ENCODE data around the gene RNASEH2B.

The RNASEH2B gene

DNA sequence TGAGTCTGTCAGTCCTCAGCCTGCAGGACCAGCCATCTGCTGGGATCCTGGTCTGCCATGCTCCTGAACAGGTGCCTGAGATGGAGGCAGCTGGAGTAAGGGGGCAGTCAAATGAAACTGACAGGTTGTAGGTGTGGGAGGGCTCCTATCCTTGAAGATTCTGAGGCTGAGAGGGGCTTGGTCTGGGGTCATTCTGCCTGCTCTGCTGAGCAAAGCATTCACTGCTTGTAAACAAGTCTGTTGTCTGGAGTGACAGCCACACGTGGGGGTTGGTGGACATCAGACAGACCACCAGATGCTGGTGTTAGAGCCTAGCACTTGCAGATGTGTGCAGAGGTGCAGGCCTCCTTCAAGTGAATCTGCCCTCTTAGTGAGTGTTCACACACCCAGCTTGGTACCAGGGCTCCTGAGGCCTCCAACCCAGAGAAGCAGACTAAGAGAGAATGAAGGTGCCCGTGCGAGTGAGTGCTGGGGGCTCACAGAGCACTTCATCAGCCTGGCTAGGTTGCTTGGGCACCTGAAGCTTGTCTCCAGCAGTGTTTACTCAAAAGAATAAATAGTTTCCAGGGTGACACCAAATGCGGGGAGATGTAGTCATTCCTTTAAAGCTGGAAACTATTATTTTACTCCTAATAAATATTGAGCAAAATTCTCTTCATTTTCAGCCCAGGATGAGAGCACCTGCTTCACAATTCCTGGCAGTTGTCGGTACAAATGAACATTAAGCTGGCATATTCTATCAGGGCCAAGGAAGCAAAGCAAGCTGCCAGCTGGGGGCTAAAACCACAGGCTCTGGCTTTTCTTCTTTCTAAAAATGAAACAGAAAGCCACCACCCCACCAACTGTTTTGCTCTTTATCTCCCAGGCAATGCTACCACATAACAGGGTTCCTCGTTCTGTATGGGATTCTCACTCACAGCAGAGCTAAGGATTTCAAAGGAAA is 82.3 kb downstream of the RNASEH2B start:
- in situ Hi-C loops (cut with MboI; ENCODE audit: low sequenced_read_pairs), result no loop called here

DNA sequence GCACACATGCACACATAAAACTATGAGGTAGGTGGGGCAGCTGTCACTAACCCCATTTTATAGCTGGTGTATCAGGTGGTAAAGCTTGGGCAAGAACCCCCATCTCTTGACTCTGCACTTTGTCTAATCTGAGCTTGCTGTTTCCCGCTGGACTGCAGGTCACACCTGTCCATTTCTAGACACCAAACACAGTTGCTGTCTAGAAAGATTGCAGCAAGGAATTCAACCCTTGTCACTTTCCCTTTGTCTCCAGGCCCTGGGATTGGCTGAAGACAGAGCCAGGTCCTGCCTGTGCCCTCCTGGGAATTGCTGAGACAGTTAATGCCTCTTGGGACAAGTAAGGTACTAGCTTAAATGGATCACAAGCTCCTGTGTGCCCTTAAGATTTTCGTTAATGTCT is 83.8 kb downstream of the RNASEH2B start:
- in situ Hi-C loops (cut with MboI; ENCODE audit: low sequenced_read_pairs), result no loop called here

DNA sequence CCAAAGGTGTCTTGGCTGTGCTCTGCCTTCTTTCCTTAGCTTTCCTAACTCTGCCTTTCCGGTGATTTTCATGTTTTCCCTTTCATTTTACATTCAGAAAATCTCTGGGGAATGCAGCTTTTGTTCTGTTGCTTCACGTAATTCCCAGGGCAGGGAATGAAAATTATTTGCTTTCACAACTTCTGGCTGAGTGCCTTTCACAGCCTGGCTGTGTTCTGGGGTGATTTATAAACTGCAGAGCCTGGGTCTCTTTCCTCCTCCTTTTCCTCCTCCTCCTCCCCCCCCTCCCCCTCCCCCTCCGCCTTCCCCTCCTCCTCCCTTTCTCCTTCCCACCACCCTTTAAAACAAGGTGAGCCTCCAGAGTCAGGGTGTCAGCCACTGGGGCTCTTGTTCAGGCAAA is 84.3 kb downstream of the RNASEH2B start:
- in situ Hi-C loops (cut with MboI; ENCODE audit: low sequenced_read_pairs), result no loop called here

DNA sequence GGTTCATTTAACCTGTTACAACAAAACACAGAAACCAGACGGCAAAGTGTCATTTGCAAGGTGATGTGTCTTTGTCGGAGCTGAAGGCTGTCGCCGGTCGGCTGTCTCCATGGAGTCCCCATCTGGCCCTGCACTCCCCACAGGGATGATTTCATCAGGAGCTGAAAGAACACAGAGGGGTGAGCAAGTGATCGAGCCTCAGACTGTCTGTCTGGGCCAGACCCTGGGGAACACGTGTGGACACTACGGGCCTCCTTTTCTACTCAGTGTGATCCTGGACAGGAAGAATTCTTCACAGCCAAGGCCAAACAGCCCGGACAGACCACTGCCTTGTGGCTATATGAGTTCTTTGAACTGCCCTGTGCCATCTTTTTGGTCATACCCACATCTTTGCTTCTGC is 85.1 kb downstream of the RNASEH2B start:
- in situ Hi-C loops (cut with MboI; ENCODE audit: low sequenced_read_pairs), result no loop called here

DNA sequence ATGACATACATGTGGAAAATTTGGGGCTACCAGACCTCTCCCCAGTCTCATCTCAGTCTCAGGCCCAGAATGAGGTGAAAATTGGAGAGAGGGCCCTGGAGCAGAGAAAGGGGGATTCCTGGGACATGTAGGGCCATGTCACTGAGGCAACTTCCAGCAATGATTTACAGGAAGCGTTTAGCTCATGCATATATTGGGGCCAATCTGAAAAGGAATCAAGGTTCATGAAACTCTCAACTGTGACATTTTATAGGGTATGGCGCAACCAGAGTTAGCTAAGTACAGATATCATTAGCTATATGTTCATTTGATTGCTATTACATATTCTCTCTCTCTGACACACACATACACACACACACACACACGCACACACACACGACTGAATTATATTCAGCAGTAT is 86.3 kb downstream of the RNASEH2B start:
- in situ Hi-C loops (cut with MboI; ENCODE audit: low sequenced_read_pairs), result no loop called here

DNA sequence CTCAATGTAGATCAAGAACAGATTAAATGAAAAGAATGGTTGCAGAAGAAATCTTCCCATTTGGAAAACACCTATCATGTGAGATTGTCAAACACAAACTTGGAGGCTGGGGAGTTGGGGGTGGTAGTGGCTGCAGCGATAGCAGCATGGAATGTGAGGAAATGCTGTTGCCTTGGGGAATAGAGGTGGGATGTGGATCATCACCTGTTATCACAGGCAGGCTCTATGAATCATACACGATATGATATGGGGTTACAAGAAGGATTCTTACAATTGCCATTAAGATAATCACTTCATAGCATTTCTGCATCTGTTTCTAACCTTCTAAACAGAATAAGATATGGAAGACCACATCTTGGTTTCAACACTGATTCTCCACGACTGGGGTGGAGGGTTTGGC is 88.7 kb downstream of the RNASEH2B start:
- in situ Hi-C loops (cut with MboI; ENCODE audit: low sequenced_read_pairs), result no loop called here

DNA sequence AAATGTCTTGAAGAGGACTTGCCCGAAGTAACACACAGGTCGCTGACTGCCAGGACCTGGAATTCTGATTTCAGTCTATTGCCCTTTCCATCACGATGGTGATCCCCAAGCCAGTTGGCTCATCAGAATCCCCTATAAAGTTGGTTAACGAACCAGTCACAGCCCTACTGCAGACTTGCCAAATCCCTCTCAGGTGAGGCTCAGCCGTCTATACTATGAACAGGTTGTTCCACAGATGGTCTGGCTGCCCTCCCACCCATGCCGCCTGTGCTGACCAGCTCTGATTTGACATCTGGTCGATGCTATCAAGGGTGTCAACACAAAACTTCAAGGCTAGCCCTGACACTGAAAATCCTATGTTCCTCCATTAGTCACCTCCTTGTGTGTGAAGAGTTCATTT is 90.0 kb downstream of the RNASEH2B start:
- in situ Hi-C loops (cut with MboI; ENCODE audit: low sequenced_read_pairs), result no loop called here

DNA sequence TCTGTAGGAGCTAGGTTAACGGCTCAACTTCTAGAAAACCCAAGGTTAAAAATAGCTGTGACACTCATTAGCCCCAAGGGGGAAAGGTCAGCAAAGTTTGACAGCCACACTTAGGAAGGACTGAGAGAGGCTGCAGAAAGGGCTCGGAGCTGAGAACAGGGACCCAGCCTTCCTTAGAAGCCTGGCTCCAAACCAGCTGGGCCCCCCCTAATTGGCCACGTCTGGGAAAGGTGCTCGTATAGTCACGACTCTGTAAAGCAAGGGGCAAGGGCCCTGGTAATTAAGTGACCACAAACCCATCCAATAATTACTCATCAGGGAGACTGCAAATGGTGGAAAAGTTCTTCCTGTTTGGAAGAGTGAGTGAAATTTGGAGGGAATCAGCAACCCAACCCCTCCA is 90.5 kb downstream of the RNASEH2B start:
- in situ Hi-C loops (cut with MboI; ENCODE audit: low sequenced_read_pairs), result no loop called here

GRCh38 chr13:51000571-51001260 is 91.1 kb downstream of the RNASEH2B start:
- in situ Hi-C loops (cut with MboI; ENCODE audit: low sequenced_read_pairs), result no loop called here

DNA sequence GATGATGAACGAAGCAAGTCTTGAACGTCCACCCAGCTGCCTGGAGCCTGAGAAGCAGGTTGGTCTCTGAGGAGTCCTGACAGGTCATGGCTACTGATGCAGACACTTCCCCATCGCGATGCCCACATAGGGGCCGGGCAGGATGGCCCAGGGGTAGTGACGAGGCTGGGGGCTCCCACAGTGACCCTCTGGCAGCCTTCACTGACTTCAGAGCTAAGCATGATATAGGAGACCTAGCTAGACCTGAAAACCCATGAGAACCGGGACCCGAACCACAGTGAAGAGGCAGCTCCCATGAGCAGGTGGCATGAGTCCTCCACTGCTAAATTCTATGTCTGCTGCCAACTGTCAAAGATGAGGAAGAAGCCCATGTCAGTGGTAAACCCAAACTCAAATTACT is 91.7 kb downstream of the RNASEH2B start:
- in situ Hi-C loops (cut with MboI; ENCODE audit: low sequenced_read_pairs), result no loop called here

- in situ Hi-C loops (cut with MboI; ENCODE audit: low sequenced_read_pairs), result no loop called here
Measured at GRCh38 chr13:51002736-51003135, 93.1 kb downstream of the RNASEH2B start.

GRCh38 chr13:51003642-51004041 is 94.1 kb downstream of the RNASEH2B start:
- in situ Hi-C loops (cut with MboI; ENCODE audit: low sequenced_read_pairs), result no loop called here

GRCh38 chr13:51004111-51004865 is 94.7 kb downstream of the RNASEH2B start:
- in situ Hi-C loops (cut with MboI; ENCODE audit: low sequenced_read_pairs), result no loop called here

DNA sequence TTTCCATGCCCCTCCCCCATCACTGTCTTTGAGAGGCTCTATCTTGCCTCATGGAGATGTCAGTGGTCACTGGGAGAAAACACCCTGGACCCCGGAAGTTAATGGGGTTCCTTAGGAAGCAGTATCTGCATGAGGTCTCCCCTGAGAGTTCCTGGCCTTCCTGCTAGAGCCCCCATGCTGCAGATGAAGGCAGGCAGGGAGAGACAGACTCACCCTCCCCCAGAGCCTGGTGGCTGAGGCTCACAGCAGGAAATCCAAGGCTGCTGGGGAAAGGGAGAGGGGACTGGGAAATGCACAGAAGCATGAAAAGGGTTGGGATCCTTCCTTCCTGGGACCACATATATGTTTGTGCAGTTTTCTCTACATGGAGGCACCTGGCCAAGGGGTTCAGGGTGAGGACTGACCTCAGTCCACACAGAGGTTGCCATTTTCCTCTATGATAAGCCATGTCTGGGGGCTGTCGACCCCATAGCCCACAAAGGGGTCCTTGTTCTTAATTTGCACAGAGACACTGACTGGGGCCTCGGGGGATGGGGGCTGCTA is 95.4 kb downstream of the RNASEH2B start:
- in situ Hi-C loops (cut with MboI; ENCODE audit: low sequenced_read_pairs), result no loop called here

GRCh38 chr13:51005566-51005965 is 96.0 kb downstream of the RNASEH2B start:
- in situ Hi-C loops (cut with MboI; ENCODE audit: low sequenced_read_pairs), result no loop called here
